ENCODE measurements around the gene NTF3. TPM values are rescaled to one million over a fixed set of nuclear protein-coding genes. Genes with fewer than 3 reads are reported as not detected.

NTF3 gene
- total and polyA plus RNA-seq, 2 of the 8 experiments (the other 6 are each of a cell fraction or from before 2014, with no cell fraction given): 1.4 to 2.3 TPM

GRCh38 chr12:5465384-5465783 is 33.5 kb downstream of the NTF3 start:
- Histone ChIP-seq H4K8ac (ENCODE audit: extremely low read depth, insufficient read depth, low read length) (no peak overlapping the region), H3K27ac (ENCODE audit: low read depth, low read length) (no peak overlapping the region), H3K4me2 (ENCODE audit: insufficient read depth in 1 of 2, low read depth in 2 of 2, low read length in 2 of 2) (no peak overlapping the region), H2BK15ac (ENCODE audit: low read length) (no peak overlapping the region), H2BK120ac (replicated peaks; ENCODE audit: low read depth, low read length) (no peak overlapping the region), H2BK20ac (ENCODE audit: low read length) (no peak overlapping the region), H3K4ac (replicated peaks; ENCODE audit: insufficient read length, low read depth, low read length) (no peak overlapping the region), H3K9ac (replicated peaks in 1 of 4; ENCODE audit: extremely low read depth in 1 of 4, low read depth in 3 of 4, low read length in 3 of 4) (no peak overlapping the region), H4K5ac (ENCODE audit: insufficient read length, low read depth, low read length) (no peak overlapping the region), H2AFZ (ENCODE audit: low read length) (no peak overlapping the region), H3K36me3 (ENCODE audit: control insufficient read depth in 2 of 4, insufficient read depth in 4 of 4, low read length in 3 of 4) (no peaks in the 10 kb centered on the region), H3K14ac (ENCODE audit: insufficient read length) (no peak overlapping the region), H3K56ac (replicated peaks; ENCODE audit: insufficient read length, low read depth, low read length) (no peak overlapping the region), H3K79me1 (ENCODE audit: low read depth, low read length) (no peaks in the 10 kb centered on the region; the same call in 1 of the 2 replicates), H4K20me1 (replicated peaks in 1 of 2; ENCODE audit: control insufficient read depth in 1 of 2, insufficient read depth in 2 of 2, low read length in 2 of 2) (no peaks in the 10 kb centered on the region), H3K9me3 (ENCODE audit: insufficient read depth in 2 of 2, low read depth in 1 of 2, low read length in 1 of 2) (no peaks in the 10 kb centered on the region), H3K4me1 (replicated peaks in 1 of 4; ENCODE audit: control insufficient read depth in 3 of 4, insufficient read depth in 4 of 4, low read length in 3 of 4) (peaks cover 0 to 3% (median 0%) of the 10 kb centered on the region in 4 experiments; a peak in 1 of 7 replicates), H4K91ac (replicated peaks; ENCODE audit: insufficient read length, low read length) (no peak overlapping the region), H2BK12ac (ENCODE audit: low read depth, low read length) (no peak overlapping the region), H3K23ac (ENCODE audit: insufficient read length) (no peak overlapping the region), H3K27me3 (replicated peaks in 1 of 4; ENCODE audit: control insufficient read depth in 3 of 4, extremely low read depth in 1 of 4, insufficient read depth in 3 of 4, low read length in 3 of 4) (no peaks in the 10 kb centered on the region), H3K23me2 (ENCODE audit: low read depth, low read length) (no peaks in the 10 kb centered on the region), H3K4me3 (ENCODE audit: extremely low read depth in 1 of 4, insufficient read depth in 2 of 4, low read depth in 3 of 4, low read length in 4 of 4) (no peak overlapping the region), H3K18ac (ENCODE audit: extremely low read depth, low read length) (no peak overlapping the region), H3K79me2 (ENCODE audit: control insufficient read depth in 1 of 2, insufficient read depth in 2 of 2, low read length in 2 of 2) (no peaks in the 10 kb centered on the region), H2AK5ac (ENCODE audit: low read depth, low read length) (no peak overlapping the region), H2BK5ac (ENCODE audit: low read depth, low read length) (no peak overlapping the region)
- DNase-seq (ENCODE audit: low read depth in 1 of 2, low spot score in 2 of 2) (no peak), FAIRE-seq (no peak)
- 93% methylated on average over 6 of the region's 6 CpGs; no CpG with 5 or more reads in 1 of the 2 experiments for WGBS, 2 experiments (ENCODE audit: extremely low coverage in 1 of 2, insufficient coverage in 1 of 2, insufficient read length in 1 of 2, insufficient replicate concordance in 2 of 2, low coverage in 1 of 2, low lambda C conversion rate in 2 of 2, missing lambda C conversion rate in 1 of 2)
- POLR2A ChIA-PET (ENCODE audit: partially characterized antibody): interaction anchor here (0.7 to 1.2 kb wide), 2 partner anchors 9 to 332 kb away, joined by 3 read pairs; no protein-coding TSS in a partner anchor
- CTCF ChIA-PET (ENCODE audit: partially characterized antibody): interaction anchor here (1.1 to 3.9 kb wide), 5 partner anchors 11 to 46 kb away, joined by 3 to 16 read pairs (median 4); no protein-coding TSS in a partner anchor
